Cardiac septum (tissue), 1 donor: ENCODE measurements around the gene GMEB2. TPM values are rescaled to one million over a fixed set of nuclear protein-coding genes. Genes with fewer than 3 reads are reported as not detected.
"Not testable (repeated sequence)": the region's sequence is repeated elsewhere in the genome, so short reads cannot be mapped to it uniquely, and the experiment has no call there.

Experiments
- DNase-seq: peaks from one replicate; pipeline ENCODE4 v3.0.0-alpha.2; 2020; ENCODE audit warnings: low spot score
- intact Hi-C: fragments of 100-400 bp; cut with DNase I; formaldehyde crosslinking; loops from one replicate; pipeline ENCODE4 v1.14.0; 2022
- total RNA-seq: library from RNA; stranded (reverse); fragmentation: NEBNext Ultra II Directional; extraction: Animal tissue kit (Norgen Biotek cat#: 25700); gene quantifications from one replicate; pipeline ENCODE4 v1.2.1, GENCODE V29; 2021
- donor health status: DM: no; HTN: no; CAD: no.

Gene GMEB2
- total RNA-seq, 1 donor from 2014 or later, result 6.8 TPM

DNA sequence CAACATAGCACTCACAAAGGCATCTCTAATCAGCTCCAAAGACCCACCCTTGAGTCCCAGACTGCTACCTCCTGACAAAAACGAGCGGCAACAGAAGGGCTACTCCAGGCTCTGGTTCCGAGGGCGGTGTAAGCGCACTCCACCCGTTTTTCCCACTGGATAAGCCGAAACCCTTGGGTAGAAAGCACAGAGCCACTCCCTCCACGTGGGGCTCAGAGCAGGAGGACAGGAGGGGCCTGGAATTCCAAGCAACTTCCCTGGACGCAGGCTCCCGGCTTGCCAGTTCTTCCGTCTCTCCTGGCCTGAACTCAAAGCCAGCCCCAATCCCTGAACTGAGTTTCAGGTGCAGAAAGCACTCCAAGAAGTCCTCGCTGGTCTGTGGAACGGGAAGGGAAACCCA, 7.4 kb downstream of the GMEB2 start:
- intact Hi-C loops, result no loop called here
- DNase-seq, result no peak

DNA sequence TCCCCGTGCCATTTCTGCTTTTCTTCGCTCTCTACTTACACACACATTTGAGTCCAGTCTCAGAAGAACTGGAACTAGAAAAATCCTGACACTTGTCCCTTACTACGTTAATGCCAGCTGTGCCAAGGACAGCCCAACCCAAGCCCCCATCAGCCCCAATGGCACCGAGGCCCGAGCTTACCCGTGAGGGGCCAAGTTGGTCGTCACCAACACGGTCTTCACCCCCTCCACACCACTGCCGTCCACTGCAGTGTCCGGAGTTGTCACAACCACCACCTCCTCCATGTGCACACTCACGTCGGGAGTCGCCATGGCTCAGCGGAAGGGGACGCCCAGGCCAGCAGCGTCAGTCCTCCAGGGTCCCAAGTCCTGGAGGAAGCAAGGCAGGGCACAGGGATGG, 7.8 kb downstream of the GMEB2 start:
- intact Hi-C loops, result no loop called here
- no peak for DNase-seq

DNA sequence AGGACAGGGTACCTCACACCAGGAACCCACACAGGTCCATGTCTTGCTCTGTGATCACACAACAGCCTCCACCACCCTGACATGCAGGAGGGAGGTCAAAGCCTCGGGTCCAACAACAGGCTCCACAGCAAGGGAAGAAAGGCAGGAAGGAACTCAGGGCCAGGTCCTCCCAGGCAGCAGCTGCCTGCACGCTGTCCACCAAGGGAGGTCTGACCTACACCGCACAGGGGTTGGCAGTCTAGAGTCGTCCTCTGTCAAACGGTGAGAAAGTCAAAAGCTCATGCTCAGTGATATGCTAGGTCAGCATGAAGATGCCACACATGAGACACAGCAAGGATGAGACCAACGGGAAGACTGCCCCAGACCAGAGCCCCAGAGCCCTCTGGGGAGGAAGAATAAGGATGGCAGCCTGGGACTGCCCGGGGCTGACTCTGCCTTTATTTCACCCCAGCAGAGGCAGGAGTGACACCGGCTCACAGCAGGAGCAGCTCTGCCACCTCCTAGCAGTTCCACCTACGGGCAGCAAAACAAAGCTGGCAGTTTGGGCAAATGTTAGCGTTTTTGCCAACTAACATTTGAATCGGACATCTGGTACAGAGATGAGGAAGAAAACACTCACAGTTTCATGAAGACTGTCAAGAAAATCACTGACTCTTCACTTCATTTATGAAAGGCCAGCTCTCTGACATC, 8.5 kb downstream of the GMEB2 start:
- intact Hi-C loops, result no loop called here
- DNase-seq, result no peak

DNA sequence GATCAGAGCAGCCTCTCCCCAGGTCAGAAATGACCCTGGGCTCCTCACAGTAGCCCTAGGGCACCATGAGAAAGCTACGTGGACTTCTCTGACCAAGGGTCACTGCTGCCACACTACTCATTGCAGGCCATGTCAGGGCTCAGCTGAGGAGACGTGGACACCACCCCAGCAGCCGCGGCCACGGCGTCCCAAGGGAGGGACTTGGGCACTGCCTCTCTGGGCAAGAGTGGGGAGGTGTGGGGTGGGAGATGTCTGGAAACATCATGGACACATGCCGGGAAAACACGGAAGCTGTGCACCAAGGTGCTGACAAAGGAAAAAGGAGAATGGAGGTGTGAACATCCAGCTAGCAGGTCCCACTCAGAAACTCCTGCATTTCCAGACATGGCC, 9.0 kb downstream of the GMEB2 start:
- intact Hi-C loops, result no loop called here
- no peak for DNase-seq

DNA sequence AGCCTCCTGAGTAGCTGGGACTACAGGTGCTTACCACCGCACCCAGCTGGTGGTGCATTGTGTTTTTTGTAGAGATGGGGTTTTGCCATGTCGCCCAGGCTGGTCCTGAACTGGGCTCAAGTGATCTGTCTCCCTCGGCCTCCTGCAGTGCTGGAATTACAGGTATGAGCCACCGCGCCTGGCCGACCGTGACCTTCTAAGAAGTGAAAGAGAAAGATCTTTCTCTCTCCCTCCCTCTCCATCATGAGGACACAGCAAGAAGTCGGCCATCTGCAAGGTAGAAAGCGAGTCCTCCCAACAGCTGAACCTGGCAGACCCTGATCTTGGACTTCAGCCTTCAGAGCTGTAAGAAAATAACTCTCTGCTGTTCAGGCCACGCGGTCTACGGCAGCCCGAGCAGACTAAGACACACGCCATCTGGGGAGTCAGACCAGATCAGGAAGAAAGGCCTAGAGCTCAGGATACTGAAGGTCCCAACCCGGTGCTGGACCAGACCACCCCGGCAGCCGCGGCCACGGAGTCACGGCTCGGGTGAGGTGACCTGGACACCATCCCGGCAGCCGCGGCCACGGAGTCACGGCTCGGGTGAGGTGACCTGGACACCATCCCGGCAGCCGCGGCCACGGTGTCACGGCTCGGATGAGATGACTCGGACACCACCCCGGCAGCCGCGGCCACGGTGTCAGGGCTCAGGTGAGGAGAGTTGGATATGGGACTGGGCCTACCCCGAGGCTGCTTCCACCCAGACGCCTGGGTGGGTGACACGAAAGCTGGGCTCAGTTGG, 9.6 kb downstream of the GMEB2 start:
- intact Hi-C loops, result no loop called here
- no peak for DNase-seq

DNA sequence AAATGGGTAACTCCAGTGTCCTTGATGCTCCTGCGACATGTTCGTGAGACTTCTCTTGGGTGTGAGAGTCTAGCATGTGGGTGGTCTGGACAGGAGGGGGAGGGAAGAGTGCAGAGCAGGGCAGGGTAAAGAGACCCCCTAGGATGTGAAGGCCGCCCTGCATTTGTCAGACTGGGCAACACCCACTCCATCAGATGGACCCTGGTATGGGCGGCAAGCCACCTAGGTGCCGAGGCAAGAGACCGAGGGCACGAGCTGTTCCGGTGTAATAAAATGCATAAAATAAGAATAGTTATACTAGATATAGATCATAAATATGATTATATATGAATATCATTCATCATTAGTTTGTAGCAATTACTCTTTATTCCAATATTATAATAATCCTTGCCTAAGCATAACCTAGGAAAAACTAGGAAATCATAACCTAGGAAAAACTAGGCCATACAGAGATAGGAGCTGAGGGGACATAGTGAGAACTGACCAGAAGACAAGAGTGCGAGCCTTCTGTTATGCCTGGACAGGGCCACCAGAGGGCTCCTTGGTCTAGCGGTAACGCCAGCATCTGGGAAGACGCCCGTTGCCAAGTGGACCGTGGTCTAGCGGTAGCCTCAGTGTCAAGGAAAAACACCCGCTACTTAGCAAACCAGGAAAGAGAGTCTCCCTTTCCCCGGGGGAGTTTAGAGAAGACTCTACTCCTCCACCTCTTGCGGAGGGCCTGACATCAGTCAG, 12.9 kb downstream of the GMEB2 start:
- intact Hi-C loops, result loop anchor here (5.0 kb wide), 1 partner anchor 77 kb away; the partner anchor contains the start of gene PTK6
- DNase-seq, result not testable (repeated sequence)

DNA sequence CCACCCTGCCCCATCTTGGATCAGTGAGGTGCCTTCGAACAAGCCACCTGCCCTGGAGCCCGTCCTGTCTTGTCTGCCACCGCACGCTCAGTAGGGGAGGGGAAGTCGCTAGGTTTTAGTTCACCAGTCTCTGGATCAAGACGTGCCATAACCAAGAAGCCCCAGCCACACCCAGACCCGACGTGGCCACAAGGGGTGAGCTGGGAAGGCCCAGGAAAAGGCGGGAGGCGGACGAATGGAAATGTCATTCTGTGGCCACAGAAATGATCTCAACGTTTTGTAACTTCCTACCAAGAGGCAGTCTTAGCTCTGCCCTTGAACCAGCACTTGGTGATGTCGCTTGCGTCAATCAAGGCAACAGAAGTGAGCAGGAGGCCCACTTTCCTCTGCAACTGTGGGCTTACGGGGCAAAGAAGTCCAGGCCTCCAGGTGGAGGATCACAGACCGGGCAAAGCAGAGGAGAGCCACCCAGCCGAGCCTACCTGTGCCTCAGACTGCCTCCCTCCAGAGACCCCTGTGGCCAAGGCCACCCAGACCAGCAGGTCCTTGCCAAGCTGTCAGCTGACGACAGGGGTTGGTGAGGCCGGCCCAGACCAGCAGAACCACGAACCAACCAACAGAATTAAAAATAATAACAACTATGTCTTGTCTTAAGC, 14.5 kb downstream of the GMEB2 start:
- intact Hi-C loops, result loop anchor here (5.0 kb wide), 1 partner anchor 75 kb away; the partner anchor contains the start of gene PTK6
- no peak for DNase-seq

DNA sequence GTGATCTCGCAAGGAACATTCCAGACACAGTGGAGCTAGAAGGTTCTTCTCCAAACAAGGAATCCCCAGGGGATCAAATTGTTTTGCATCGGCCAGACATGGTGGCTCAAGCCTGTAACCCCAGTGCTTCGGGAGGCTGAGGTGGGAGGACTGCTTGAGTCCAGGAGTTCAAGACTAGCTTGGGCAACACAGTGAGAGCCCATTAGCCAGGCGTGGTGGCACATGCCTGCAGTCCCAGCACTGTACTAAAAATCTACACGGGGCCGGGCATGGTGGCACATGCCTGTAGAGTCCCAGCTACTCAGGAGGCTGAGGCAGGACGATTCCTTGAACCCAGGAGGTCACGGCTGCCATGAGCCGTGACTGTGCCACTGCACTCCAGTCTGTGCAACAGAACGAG, 15.3 kb downstream of the GMEB2 start:
- DNase-seq, result no peak
- intact Hi-C loops, result loop anchor here (5.0 kb wide), 1 partner anchor 74 kb away; the partner anchor contains the start of gene PTK6

DNA sequence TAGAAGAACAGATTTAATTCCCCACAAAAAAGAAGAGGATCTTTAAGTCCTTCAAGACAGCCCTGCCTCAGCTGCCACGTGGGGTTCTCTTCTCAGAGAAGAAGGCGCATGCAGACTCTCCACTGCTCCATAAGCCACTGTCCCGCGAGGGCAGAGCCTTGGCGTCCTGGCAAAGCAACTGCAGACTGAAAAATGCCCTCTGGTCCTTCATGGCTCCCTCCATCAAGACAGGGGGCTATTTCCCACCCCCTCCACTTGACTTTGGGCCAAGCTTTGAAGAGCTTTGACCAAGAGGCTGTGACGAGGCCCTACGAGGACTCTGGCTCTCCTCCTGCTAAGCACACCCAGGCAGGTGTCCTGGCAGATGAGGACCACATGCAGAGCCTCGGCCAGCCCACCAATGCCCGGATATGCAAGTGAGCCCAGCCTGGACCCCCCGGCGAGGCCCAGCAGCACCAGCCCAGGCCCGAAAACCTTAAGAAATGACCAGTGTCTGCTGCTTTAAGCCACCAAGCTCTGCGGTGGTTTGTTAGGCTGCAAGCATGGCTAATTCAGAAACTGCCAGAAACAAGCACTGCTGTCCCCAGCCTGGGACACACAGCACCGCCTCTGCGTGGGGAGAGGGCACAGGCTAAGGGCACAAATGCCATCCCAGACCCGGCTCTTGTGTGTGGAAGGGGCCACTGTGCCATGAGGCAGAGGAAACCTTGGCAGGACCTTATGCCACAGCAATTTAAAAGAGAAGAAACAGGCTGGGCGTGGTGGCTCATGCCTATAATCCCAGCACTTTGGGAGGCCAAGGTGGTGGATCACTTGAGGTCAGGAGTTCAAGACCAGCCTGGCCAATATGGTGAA, 16.1 kb downstream of the GMEB2 start:
- no peak for DNase-seq
- intact Hi-C loops, result loop anchor here (5.0 kb wide), 1 partner anchor 74 kb away; the partner anchor contains the start of gene PTK6

DNA sequence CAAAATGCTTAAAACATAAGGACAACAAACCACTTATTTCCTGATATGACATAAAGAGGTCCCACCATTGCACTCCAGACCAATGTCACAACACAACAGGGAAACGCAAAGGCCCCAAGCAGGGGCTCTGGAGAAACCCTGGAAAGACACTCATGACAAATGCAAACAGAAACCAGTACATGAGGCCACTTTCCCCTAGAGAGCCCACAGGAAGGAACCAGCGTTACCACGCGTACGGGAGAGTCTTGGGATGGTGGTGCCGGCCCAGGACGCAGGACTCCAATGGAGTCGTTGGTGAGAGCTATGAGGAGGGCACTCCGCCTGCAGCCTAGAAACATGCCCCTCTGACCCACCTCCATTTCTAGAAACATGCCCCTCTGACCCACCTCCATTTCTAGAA, 20.2 kb downstream of the GMEB2 start:
- DNase-seq, result no peak

DNA sequence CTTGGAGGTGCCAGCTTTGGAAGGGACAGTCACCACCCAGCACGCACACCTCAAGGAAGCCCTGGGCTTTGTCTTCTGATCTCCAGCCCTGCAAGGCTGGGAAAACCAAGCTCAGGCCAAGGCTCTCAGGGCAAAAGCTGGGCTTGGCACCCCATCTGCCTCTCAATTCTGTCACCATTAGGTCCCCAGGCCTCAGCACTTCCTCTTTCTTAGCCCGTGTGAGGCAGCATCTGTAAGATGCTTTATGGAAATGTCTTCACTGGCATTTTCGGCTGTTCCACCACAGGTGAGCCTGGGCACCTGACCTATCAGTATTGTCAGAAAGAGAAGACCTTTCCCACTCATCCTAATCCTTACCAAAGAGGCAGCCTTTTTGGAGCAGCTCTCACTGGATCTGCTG, 24.6 kb downstream of the GMEB2 start:
- intact Hi-C loops, result no loop called here
- no peak for DNase-seq

More for the DNA sequence above, 20.2 kb downstream of the GMEB2 start:
- intact Hi-C loops, result no loop called here

DNA sequence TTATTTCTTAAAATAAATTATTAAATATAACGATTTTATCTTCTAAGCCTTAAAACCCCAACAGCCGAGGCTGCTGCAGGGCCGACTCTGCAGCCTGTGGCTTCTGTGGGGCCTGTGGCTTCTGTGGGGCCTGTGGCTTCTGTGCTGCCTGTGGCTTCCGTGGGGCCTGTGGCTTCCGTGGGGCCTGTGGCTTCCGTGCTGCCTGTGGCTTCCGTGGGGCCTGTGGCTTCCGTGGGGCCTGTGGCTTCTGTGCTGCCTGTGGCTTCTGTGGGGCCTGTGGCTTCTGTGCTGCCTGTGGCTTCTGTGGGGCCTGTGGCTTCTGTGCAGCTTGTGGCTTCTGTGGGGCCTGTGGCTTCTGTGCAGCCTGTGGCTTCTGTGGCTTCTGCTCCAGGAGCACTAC, 25.2 kb downstream of the GMEB2 start:
- DNase-seq, intact Hi-C loops: not testable (repeated sequence)

DNA sequence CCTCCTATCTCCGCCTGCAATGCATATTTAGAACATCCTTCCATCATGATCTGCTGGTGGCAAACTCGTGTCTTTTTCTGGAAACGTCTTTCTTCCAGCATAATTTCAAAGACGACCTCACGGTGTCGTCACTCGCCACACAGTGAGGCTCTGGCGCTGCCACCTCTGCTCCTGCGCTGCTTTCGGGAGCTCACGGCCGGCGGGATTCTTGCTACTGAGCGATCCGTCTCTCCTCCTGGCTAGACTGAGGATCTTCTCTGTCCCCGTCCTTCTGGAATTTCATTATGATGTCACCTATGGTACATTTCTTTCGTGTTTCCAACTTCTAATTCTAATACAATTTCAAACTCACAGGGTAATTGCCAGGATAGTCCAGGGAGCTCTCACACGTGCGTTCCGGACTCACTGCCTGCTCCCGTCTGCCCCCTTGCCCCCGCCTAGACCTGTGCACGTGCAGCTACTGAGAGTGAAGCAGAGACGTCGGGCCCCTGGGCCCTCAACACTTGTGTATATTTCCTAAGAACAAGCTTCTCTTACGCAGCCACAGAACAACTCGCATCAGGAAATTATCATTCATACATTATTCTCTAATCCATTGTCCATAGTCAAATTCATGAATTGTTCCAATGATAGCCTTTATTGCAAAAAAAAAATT, 27.4 kb downstream of the GMEB2 start:
- intact Hi-C loops, result no loop called here
- DNase-seq, result no peak

DNA sequence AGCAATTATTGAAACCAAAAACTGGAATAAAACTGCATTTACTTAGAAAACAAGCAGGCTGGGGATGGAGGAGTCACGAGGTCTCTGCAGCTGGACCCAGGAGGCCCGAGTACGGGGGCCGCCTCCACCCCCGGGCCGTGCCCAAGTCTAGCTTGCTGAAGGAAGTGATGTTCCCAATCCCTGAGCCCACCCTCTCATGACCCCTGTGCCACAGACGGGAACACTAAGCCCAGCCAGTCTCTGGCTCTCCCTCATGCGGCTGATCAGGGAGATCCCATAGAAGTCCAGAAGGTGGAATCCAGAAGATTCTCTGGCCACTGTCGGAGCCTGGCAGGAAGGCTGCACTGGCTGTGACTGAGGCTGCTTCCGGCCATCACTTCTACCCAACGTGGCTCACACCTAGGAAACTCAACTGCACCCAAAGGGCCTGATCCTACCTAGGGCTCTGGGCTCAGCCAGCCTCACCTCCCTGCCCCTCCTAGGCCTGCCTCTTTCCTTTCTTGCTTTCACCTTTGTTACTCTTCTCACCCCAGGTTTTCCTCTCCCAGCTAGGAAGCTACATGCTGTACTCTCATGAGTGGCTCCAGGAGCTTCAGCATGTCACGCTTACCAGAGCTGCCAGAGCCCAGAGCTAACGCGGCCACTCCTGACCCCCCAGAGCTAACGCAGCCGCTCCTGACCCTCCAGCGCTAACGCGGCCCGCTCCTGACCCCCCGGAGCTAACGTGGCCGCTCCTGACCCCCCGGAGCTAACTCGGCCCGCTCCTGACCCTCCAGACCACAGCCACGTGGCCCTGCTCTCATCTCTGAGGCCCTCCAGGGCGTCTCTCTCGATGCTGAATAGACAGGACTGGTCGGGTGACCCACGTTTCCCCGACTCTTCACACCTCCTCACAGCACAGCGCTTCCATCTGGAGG, 28.2 kb downstream of the GMEB2 start:
- intact Hi-C loops, result no loop called here
- DNase-seq, result no peak

DNA sequence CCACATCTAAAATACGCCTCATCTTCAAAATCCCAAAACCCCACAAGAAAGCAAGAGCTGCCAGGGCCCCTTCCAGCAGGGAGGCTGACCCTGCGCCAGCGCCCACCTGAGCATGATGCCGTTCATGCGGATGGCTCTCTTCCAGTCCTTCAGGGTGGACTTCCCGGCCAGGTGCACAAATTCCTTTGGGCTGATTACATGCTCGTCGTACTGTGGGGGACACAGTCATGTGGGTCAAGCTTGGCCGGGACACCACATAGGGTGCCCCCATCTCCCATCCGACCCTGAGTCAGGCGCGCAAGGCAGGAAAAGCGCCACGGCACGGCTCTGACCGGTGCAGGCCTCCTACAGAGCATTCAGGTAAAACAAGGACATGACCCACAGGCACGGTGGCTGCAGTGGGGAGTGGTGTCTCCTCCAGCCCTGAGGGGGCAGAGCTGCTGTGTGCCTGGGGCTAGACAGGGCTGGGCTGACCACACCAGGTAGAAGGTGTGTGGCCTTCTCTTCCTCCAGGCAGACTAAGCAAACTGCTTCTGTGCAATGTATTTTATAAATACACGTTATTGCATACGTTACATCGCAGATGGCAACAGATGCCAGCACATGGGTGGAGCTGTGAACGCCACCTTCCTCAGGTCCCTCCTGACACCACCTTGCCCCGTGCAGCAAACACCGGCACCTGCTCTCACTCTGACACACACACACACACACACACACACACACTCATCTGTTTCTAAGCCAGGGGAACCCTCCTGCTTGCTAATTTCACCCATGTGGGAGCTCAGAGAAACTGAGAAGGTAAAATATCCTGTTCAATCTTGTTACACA, 29.0 kb downstream of the GMEB2 start:
- intact Hi-C loops, result no loop called here
- no peak for DNase-seq

DNA sequence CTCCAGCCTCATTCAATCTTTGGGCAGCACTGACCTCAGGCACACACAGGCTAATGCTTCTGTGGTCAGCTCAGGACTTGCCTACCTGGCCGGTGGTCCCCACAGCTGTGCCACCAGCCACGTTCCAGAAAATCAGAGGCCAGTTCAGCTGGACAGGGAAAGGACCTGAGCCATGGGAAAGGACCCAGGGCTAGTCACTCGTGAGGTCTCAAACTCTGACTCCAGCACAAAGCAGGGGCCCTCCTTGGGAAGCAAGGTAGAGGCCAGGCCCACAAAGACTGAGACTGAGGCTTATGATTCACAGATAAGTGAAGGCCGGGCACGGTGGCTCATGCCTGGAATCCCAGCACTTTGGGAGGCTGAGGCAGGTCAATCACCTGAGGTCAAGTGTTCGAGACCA, 30.5 kb downstream of the GMEB2 start:
- intact Hi-C loops, result no loop called here
- DNase-seq, result no peak
